GM18861 (cell line): ENCODE measurements around the gene SEC11C.

ENCODE experiments used
- ATAC-seq: cut with Tn5 transposase; IDR thresholded peaks from one replicate; pipeline ENCODE4 v1.9.1; 2021; ENCODE audit not compliant: unreplicated experiment

The SEC11C gene

GRCh38 chr18:59144483-59144882 is 4.8 kb downstream of the SEC11C start:
- no peak for ATAC-seq

- no peak for ATAC-seq
Measured at GRCh38 chr18:59145055-59145454, 5.4 kb downstream of the SEC11C start.

GRCh38 chr18:59148192-59148591 is 8.5 kb downstream of the SEC11C start:
- no peak for ATAC-seq

- ATAC-seq = no peak
Measured at GRCh38 chr18:59149007-59149406, 9.3 kb downstream of the SEC11C start.

- ATAC-seq = no peak
Measured at GRCh38 chr18:59149416-59149815, 9.7 kb downstream of the SEC11C start.

- ATAC-seq = no peak
Measured at GRCh38 chr18:59150236-59150635, 10.6 kb downstream of the SEC11C start.

GRCh38 chr18:59155153-59155552 is 15.5 kb downstream of the SEC11C start:
- ATAC-seq = no peak

GRCh38 chr18:59156316-59156715 is 16.6 kb downstream of the SEC11C start:
- no peak for ATAC-seq

GRCh38 chr18:59159265-59159664 is 19.6 kb downstream of the SEC11C start:
- no peak for ATAC-seq

GRCh38 chr18:59159986-59160385 is 20.3 kb downstream of the SEC11C start:
- ATAC-seq = no peak

- no peak for ATAC-seq
Measured at GRCh38 chr18:59172664-59173249, 33.1 kb downstream of the SEC11C start.

GRCh38 chr18:59177485-59177884 is 37.8 kb downstream of the SEC11C start:
- no peak for ATAC-seq

GRCh38 chr18:59180150-59180845 is 40.6 kb downstream of the SEC11C start:
- ATAC-seq = no peak

GRCh38 chr18:59182673-59183072 is 43.0 kb downstream of the SEC11C start:
- no peak for ATAC-seq

- ATAC-seq = no peak
Measured at GRCh38 chr18:59189008-59189407, 49.3 kb downstream of the SEC11C start.

GRCh38 chr18:59189746-59190145 is 50.1 kb downstream of the SEC11C start:
- ATAC-seq = no peak

GRCh38 chr18:59196161-59196725 is 56.6 kb downstream of the SEC11C start:
- no peak for ATAC-seq

GRCh38 chr18:59197636-59198035 is 58.0 kb downstream of the SEC11C start:
- no peak for ATAC-seq

- no peak for ATAC-seq
Measured at GRCh38 chr18:59198215-59198614, 58.5 kb downstream of the SEC11C start.

GRCh38 chr18:59200787-59201186 is 61.1 kb downstream of the SEC11C start:
- no peak for ATAC-seq

- ATAC-seq = no peak
Measured at GRCh38 chr18:59202258-59202820, 62.7 kb downstream of the SEC11C start.

- no peak for ATAC-seq
Measured at GRCh38 chr18:59207506-59207905, 67.8 kb downstream of the SEC11C start.
